Measurements from ENCODE around the gene TRAK1. TPM values are rescaled to one million over a fixed set of nuclear protein-coding genes. Genes with fewer than 3 reads are reported as not detected.

Gene TRAK1
- total and polyA plus RNA-seq, 7 experiments from 2014 or later = 4.8 to 30.4 (median 13.9) TPM

- Histone ChIP-seq H3K27me3 (ENCODE audit: control insufficient read depth in 2 of 2, insufficient read depth in 2 of 2, low read length in 2 of 2) (no peaks in the 10 kb centered on the region), H3K27ac (ENCODE audit: low read depth, low read length) (no peak overlapping the region), H3K9me3 (ENCODE audit: control insufficient read depth in 2 of 3, low read length in 3 of 3) (no peaks in the 10 kb centered on the region), H3K4me1 (ENCODE audit: control insufficient read depth in 2 of 2, insufficient read depth in 2 of 2, low read length in 2 of 2) (no peaks in the 10 kb centered on the region), H3K36me3 (ENCODE audit: control insufficient read depth in 2 of 3, insufficient read depth in 3 of 3, low read length in 3 of 3) (no peaks in the 10 kb centered on the region), H3K4me3 (ENCODE audit: low read length) (no peak overlapping the region)
- peaks cover 5 to 25% (median 14%) of the 10 kb centered on the region in 5 donors for H3K27me3 Mint-ChIP-seq
- H3K27ac Mint-ChIP-seq = no peak overlapping the region
- intact Hi-C loops (cut with micrococcal nuclease) = no loop called here
- CTCF ChIA-PET = no interaction called here
- peaks cover 4 to 33% (median 12%) of the 10 kb centered on the region in 11 donors for H3K9me3 Mint-ChIP-seq
- H3K4me3 Mint-ChIP-seq = no peak overlapping the region
- ATAC-seq = no peak
- DNase-seq = no peak
- H3K4me1 Mint-ChIP-seq = no peaks in the 10 kb centered on the region
- POLR2A ChIA-PET = no interaction called here
- H3K36me3 Mint-ChIP-seq = peaks cover 0 to 12% (median 0%) of the 10 kb centered on the region in 5 donors
Measured at GRCh38 chr3:42273361-42273760, 182.2 kb downstream of the TRAK1 start.

- CTCF ChIA-PET = no interaction called here
- ATAC-seq = no peak
- H3K4me1 Mint-ChIP-seq = no peaks in the 10 kb centered on the region
- POLR2A ChIA-PET = no interaction called here
- H3K27me3 Mint-ChIP-seq = peaks cover under 1 to 17% (median 8%) of the 10 kb centered on the region in 5 donors
- Histone ChIP-seq H3K36me3 (ENCODE audit: control insufficient read depth in 2 of 3, insufficient read depth in 3 of 3, low read length in 3 of 3) (no peaks in the 10 kb centered on the region), H3K4me3 (ENCODE audit: low read length) (no peak overlapping the region), H3K4me1 (ENCODE audit: control insufficient read depth in 2 of 2, insufficient read depth in 2 of 2, low read length in 2 of 2) (no peaks in the 10 kb centered on the region), H3K9me3 (ENCODE audit: control insufficient read depth in 2 of 3, low read length in 3 of 3) (no peaks in the 10 kb centered on the region), H3K27ac (ENCODE audit: low read depth, low read length) (no peak overlapping the region), H3K27me3 (ENCODE audit: control insufficient read depth in 2 of 2, insufficient read depth in 2 of 2, low read length in 2 of 2) (no peaks in the 10 kb centered on the region)
- peaks cover 0 to 14% (median under 1%) of the 10 kb centered on the region in 5 donors for H3K36me3 Mint-ChIP-seq
- intact Hi-C loops (cut with micrococcal nuclease) = no loop called here
- no peak overlapping the region for H3K27ac Mint-ChIP-seq
- DNase-seq = no peak
- H3K4me3 Mint-ChIP-seq = no peak overlapping the region
- peaks cover 7 to 36% (median 14%) of the 10 kb centered on the region in 11 donors for H3K9me3 Mint-ChIP-seq
Measured at GRCh38 chr3:42274266-42274665, 183.1 kb downstream of the TRAK1 start.

- no peaks in the 10 kb centered on the region for H3K36me3 ChIP-seq (ENCODE audit: control insufficient read depth in 2 of 3, insufficient read depth in 3 of 3, low read length in 3 of 3)
- Mint-ChIP-seq H3K27me3 (peaks cover 0 to 9% (median 2%) of the 10 kb centered on the region in 5 donors), H3K4me1 (no peaks in the 10 kb centered on the region), H3K4me3 (no peak overlapping the region), H3K27ac (no peak overlapping the region), H3K36me3 (peaks cover 0 to 22% (median 2%) of the 10 kb centered on the region in 5 donors), H3K9me3 (peaks cover 10 to 41% (median 19%) of the 10 kb centered on the region in 11 donors)
- ChIA-PET POLR2A (no interaction called here), CTCF (no interaction called here)
- no peak overlapping the region for H3K4me3 ChIP-seq (ENCODE audit: low read length)
- H3K27ac ChIP-seq (ENCODE audit: low read depth, low read length) = no peak overlapping the region
- DNase-seq (no peak), ATAC-seq (no peak)
- intact Hi-C loops (cut with micrococcal nuclease) = no loop called here
- peaks cover 0 to 4% (median 0%) of the 10 kb centered on the region in 3 experiments for H3K9me3 ChIP-seq (ENCODE audit: control insufficient read depth in 2 of 3, low read length in 3 of 3)
- no peaks in the 10 kb centered on the region for H3K27me3 ChIP-seq (ENCODE audit: control insufficient read depth in 2 of 2, insufficient read depth in 2 of 2, low read length in 2 of 2)
- no peaks in the 10 kb centered on the region for H3K4me1 ChIP-seq (ENCODE audit: control insufficient read depth in 2 of 2, insufficient read depth in 2 of 2, low read length in 2 of 2)
Measured at GRCh38 chr3:42275217-42275616, 184.1 kb downstream of the TRAK1 start.

Other genes with a start within 250 kb of the TRAK1 start
- gene ULK4, start 129.3 kb upstream of the TRAK1 start, total RNA-seq = 10 to 100 TPM; 14.0 to 22.3 (median 21.1) TPM
- gene ULK4, start 129.3 kb upstream of the TRAK1 start, polyA plus RNA-seq = 1 to 10 TPM; 6.6 to 8.9 TPM
- gene CCK, start 174.8 kb downstream of the TRAK1 start, total RNA-seq = not detected
- not detected for gene CCK, start 174.8 kb downstream of the TRAK1 start, polyA plus RNA-seq

All from naive thymus-derived CD4-positive, alpha-beta T cell (primary cell).